ENCODE measurements around the gene HIBADH.

- no peak for TF ChIP-seq POLR2A (IDR thresholded peaks at IDR 0.05)
- TF ChIP-seq CTCF (IDR thresholded peaks at IDR 0.05 in 4 of 5, conservative IDR thresholded peaks at IDR 0.05 in 1 of 5), result no peak
These were observed 2.8 kb upstream of the HIBADH start for GRCh38 chr7:27665531-27665930.

Measured in gastrocnemius medialis (tissue), 4 donors.